Medulla oblongata (tissue), 1 donor: ENCODE data around the gene FBXO30.

ENCODE experiments used
- DNase-seq: peaks from one replicate; pipeline ENCODE4 v3.0.0-alpha.2; 2015; ENCODE audit errors: extremely low spot score

Gene FBXO30, protein sequence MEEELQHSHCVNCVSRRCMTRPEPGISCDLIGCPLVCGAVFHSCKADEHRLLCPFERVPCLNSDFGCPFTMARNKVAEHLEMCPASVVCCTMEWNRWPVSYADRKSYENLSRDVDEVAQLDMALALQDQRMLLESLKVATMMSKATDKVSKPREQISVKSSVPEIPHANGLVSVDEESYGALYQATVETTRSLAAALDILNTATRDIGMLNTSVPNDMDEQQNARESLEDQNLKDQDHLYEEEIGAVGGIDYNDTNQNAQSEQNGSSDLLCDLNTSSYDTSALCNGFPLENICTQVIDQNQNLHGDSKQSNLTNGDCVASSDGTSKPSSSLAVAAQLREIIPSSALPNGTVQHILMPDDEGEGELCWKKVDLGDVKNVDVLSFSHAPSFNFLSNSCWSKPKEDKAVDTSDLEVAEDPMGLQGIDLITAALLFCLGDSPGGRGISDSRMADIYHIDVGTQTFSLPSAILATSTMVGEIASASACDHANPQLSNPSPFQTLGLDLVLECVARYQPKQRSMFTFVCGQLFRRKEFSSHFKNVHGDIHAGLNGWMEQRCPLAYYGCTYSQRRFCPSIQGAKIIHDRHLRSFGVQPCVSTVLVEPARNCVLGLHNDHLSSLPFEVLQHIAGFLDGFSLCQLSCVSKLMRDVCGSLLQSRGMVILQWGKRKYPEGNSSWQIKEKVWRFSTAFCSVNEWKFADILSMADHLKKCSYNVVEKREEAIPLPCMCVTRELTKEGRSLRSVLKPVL

GRCh38 chr6:145814501-145815308, at the start of gene FBXO30:
Gene FBXO30 (minus strand): TSS chr6:145814795. CDS start chr6:145806405, 8,390 bp downstream.
- DNase-seq = peak; percentile 92

- no peak for DNase-seq
These were observed 49.5 kb upstream of the FBXO30 start for GRCh38 chr6:145863988-145864616.

DNA sequence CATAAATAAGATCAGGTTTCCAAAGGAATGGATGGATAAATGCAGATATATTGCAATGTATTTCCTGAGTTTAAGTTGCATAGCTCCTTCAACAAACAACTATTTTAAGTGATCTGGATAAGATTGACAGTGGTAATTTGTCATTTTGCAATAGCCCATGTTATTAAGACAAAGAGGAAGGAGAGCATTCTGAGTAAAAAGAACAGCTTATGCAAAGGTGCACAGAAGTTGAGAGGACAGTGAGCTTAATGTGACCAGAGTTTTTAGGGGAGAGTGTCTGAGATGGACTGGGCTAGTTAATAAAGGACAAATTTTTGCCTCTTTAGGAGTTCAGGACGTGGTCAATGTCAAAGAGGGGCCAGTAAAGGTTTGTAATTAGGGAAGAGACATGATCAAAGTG, 48.8 kb upstream of the FBXO30 start:
- no peak for DNase-seq

- DNase-seq = no peak
These were observed 46.0 kb upstream of the FBXO30 start for GRCh38 chr6:145860562-145860961.

DNA sequence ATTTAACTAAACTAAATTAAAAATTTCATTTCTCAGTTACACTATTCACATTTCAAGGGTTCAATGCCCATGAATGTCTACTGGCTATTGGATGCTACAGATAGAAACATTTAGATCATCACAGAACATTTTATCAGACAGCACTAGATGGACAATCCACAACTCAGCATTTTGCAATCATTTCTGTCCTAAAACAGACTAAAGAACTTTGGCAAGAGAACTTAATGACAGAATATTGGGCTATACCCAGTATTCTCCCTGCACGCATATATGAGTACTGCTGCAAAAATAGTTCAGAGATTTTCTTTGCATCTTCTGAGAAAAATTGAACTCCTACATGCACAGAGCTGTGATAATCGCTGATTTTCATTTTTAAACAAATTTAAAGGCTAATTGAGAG, 36.1 kb upstream of the FBXO30 start:
- no peak for DNase-seq

GRCh38 chr6:145848541-145848940, 33.9 kb upstream of the FBXO30 start:
- no peak for DNase-seq

GRCh38 chr6:145845557-145845956, 31.0 kb upstream of the FBXO30 start:
- DNase-seq = no peak

GRCh38 chr6:145844933-145845540, 30.4 kb upstream of the FBXO30 start:
- DNase-seq = no peak

GRCh38 chr6:145842693-145843546, 28.3 kb upstream of the FBXO30 start:
- DNase-seq = no peak

DNA sequence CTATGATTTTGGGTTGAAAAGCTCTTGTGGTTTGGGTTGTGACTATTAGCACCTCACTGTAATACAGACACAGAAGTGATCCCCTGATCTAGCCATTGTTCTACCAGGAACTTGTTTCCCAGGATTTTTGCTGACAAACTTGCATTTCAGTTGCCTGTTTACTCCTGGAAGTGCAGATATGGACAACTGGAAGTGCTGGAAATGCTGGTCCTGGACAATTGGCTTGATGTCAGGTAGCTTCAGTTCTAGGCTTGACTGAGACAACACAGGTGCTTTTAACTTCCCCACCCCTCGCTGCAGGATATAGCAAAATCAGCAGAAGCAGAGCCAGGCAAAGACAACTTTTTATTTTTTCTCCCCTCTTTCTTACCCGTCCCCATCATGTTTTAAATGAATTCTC, 27.1 kb upstream of the FBXO30 start:
- DNase-seq = no peak

- no peak for DNase-seq
These were observed 25.1 kb upstream of the FBXO30 start for GRCh38 chr6:145839653-145840052.

DNA sequence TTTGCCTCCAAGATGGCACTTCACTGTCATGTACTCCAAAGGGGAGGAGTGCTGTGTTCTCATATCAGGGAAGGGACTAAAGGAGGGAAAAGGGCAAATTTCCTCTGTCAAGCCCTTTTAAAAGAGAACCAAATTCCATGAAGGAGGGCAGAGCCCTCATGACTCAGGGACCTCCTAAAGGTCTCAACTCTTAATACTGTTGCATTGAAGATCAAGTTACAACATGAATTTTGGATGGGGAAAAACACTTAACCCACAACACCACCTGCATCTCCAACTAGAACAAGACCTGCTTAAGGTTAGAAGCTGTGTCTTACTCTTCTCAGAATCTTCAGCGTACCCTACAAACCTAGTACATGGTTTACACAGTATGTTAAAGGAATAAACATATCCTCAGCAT, 23.7 kb upstream of the FBXO30 start:
- DNase-seq = no peak

- no peak for DNase-seq
These were observed 22.2 kb upstream of the FBXO30 start for GRCh38 chr6:145836772-145837171.

DNA sequence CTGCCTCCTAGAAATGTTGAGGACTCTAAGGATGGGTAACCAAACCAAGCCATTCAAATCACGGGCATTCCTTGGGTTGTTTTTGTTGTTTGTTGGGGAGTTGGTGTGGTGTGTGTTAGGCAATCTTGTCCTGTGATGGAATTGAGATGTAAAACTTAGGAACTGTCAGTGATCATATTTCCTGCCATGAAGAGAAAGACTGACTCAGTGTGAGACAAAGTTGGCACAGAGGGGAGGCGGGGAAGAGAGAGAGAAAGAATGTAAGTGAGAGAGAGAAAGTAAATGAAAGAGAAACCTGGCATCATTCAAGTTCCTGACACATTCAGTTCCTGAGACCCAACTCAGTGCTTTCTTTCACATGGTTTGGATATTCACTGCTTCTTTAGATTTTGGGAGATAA, 21.6 kb upstream of the FBXO30 start:
- DNase-seq = no peak

GRCh38 chr6:145830612-145831011, 16.0 kb upstream of the FBXO30 start:
- DNase-seq = no peak

DNA sequence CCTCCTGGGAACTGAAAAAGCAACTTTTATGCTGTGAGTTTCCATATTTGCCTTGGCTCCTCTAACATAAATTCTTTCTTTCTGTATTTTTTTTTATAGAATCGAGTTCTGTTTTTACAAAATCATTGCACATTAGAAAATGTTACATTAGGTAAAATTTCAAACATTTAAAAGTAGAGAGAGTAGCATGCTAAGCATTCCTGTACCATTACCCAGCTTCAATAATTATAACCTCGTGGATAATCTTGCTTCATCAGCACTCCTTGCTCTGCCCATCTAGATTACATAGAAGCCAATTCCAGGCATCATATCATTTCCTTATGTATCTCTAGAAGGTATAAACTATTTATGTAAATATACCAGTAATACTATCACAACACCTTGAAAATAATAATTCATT, 15.4 kb upstream of the FBXO30 start:
- DNase-seq = no peak

DNA sequence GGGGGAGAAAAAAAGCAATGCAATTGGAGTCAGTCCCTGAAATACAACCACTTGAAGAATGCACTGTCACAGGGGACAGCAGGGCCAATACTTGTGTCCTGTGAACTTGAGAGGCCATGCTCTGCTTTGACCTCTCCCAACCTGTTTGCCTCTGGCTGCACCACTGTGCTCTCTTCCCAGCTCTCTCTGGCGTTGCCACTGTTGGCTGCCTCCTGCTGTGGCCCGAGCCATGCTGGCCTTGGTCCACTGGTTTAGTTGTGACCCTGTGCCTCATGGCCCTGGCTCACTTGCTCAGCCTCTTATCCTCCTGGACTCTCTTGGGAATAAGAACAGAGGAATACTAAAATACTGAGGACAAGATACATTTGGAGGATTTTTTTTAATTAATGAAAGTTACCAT, 14.5 kb upstream of the FBXO30 start:
- DNase-seq = no peak

DNA sequence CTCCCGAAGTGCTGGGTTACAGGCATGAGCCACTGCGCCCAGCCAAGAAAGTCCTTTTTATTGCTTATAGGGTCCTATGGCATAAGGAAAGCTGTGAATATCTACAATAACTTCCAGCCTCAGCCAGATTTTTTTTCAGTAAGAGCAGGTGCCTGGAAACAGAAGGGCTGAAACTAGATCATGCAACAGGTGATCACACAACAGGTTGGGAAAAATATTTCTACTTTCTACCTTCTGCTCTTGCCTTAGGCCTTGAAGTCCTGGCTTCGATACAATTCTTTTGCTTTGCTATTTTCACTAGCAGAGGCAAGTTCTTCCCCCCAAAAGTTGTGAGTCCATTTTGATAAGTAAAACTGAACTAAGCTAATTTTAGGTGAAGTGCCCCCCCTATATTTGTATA, 9.7 kb upstream of the FBXO30 start:
- no peak for DNase-seq

DNA sequence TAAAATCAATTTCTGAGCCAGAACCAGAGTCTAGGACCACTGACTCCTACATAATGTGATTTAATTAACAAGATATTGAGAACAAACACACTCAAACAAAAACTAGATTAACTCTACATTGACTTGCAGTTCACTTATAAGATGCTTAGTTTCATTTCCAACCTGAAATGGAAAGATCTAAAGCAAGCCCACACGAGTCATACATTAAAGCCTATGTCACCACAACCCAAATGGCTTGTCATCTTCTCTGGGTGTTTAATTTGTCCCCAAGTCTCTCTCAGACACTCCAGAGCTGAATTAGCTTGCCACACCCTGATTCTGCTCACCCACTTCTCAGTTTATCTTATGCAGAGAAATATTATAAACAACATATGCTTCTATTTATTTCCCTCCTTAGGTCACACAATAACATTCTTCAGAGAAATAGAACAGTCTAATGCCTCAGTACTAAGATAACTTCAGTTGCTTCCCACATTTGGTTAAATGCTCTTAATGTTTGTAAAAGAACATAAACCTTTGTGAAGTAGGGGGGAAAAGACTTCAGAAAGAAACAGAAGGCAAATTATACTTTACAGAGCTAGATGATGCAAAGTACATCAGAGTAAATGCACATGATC, 8.8 kb upstream of the FBXO30 start:
- no peak for DNase-seq

DNA sequence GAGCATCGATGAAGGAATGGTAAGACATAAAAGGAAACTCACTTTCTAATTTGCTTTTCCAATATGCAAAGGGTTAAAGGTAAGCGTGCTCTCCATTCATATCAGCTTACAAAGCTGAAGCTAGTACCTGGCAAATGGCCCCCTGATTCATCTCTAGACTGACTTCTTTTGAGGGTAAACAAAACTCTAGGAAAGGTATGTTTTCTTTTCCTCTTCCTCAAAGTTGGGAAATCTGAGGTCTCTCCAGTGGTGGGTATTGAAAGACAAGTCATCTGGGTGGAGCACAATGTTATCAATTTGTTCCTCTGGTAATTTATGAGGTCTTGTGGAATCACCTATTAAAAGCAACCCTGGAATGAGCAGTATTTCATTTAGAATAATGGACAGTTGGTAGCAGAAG, 7.9 kb upstream of the FBXO30 start:
- no peak for DNase-seq
